IMR-90 (cell line): ENCODE results near the gene MAP7D1. TPM values are rescaled to one million over a fixed set of nuclear protein-coding genes. Genes with fewer than 3 reads are reported as not detected.

Source experiments
- ATAC-seq: fragments of 200-7000 bp; cut with Tn5 transposase; 2 replicates; pipeline ENCODE4 v1.9.1; 2020; ENCODE audit warnings: low read depth, mild to moderate bottlenecking, moderate library complexity
- BruUV-seq: library from RNA; stranded (reverse); fragments of 400-500 nt; replicated peaks from 2 replicates; lab custom pipeline; 2021; lab: Mats Ljungman, UMichigan
- CTCF ChIA-PET: fragments of 300-600 bp; formaldehyde crosslinking; extraction: SDS; loops from one replicate; lab custom pipeline; 2021; ENCODE audit warnings: antibody characterized with exemption; lab: Yijun Ruan, JAX
- POLR2A ChIA-PET: fragments of 300-600 bp; sonication (Branson Sonifier 250); formaldehyde crosslinking; loops from one replicate; lab custom pipeline; 2022; ENCODE audit warnings: antibody characterized with exemption; ENCODE audit not compliant: unreplicated experiment; lab: Charles Lee
- DNase-seq: peaks from one replicate; pipeline ENCODE4 v3.0.0; 2013
- H2AFZ ChIP-seq: replicated peaks from 2 replicates; pipeline ENCODE3; 2013; ENCODE audit warnings: low read length, mild to moderate bottlenecking; ENCODE audit not compliant: poor library complexity
- H2AK5ac ChIP-seq: 2 replicates; pipeline ENCODE4 v1.6.1; 2013; ENCODE audit warnings: low read depth, low read length, inconsistent platforms
- H2AK9ac ChIP-seq: replicated peaks from 2 replicates; pipeline ENCODE3; 2013; ENCODE audit warnings: mild to moderate bottlenecking, low read depth, low read length, moderate library complexity; ENCODE audit not compliant: poor library complexity
- H2BK120ac ChIP-seq: 2 replicates; pipeline ENCODE4 v1.6.1; 2013; ENCODE audit warnings: low read depth, low read length, inconsistent platforms
- H2BK15ac ChIP-seq: 3 replicates; pipeline ENCODE4 v1.6.1; 2013; ENCODE audit warnings: low read depth, low read length, inconsistent platforms
- H2BK20ac ChIP-seq: 2 replicates; pipeline ENCODE4 v1.6.1; 2013; ENCODE audit warnings: low read depth, mild to moderate bottlenecking, inconsistent platforms, low read length, moderate library complexity
- H2BK5ac ChIP-seq: 2 replicates; pipeline ENCODE4 v1.6.1; 2013; ENCODE audit warnings: mild to moderate bottlenecking, low read depth, low read length, inconsistent platforms; ENCODE audit not compliant: poor library complexity, severe bottlenecking
- H3K14ac ChIP-seq: replicated peaks from 2 replicates; pipeline ENCODE4 v1.6.1; 2013; ENCODE audit warnings: low read depth, low read length, inconsistent platforms
- H3K18ac ChIP-seq: 2 replicates; pipeline ENCODE4 v1.6.1; 2013; ENCODE audit warnings: low read depth, low read length, control low read depth
- H3K23ac ChIP-seq: 2 replicates; pipeline ENCODE4 v1.6.1; 2013; ENCODE audit warnings: low read depth, low read length, inconsistent platforms
- H3K27ac ChIP-seq: 2 replicates; pipeline ENCODE4 v1.5.1; 2013; ENCODE audit warnings: mild to moderate bottlenecking, control low read depth, low read length; ENCODE audit not compliant: insufficient read depth
- H3K27me3 ChIP-seq: 2 replicates; pipeline ENCODE4 v1.6.1; 2013; ENCODE audit warnings: low read length; ENCODE audit not compliant: control insufficient read depth, insufficient read depth
- H3K36me3 ChIP-seq: 2 replicates; pipeline ENCODE4 v1.6.1; 2013; ENCODE audit warnings: low read length, mixed read lengths; ENCODE audit not compliant: control insufficient read depth, insufficient read depth
- H3K4ac ChIP-seq: 2 replicates; pipeline ENCODE4 v1.6.1; 2013; ENCODE audit warnings: low read depth, low read length, inconsistent platforms
- H3K4me1 ChIP-seq: 2 replicates; pipeline ENCODE4 v1.6.1; 2013; ENCODE audit warnings: low read length, mixed read lengths; ENCODE audit not compliant: control insufficient read depth, insufficient read depth
- H3K4me2 ChIP-seq: 2 replicates; pipeline ENCODE4 v1.6.1; 2013; ENCODE audit warnings: low read depth, mild to moderate bottlenecking, control low read depth, low read length, moderate library complexity
- H3K4me3 ChIP-seq: 2 replicates; pipeline ENCODE4 v1.5.1; 2013; ENCODE audit warnings: low read depth, mild to moderate bottlenecking, control low read depth, low read length, moderate library complexity; ENCODE audit not compliant: insufficient read depth
- H3K56ac ChIP-seq: 2 replicates; pipeline ENCODE4 v1.6.1; 2013; ENCODE audit warnings: low read length, inconsistent platforms; ENCODE audit not compliant: insufficient read depth; ENCODE audit errors: extremely low read depth
- H3K79me1 ChIP-seq, 2 experiments: 2 replicates each; pipeline ENCODE4 v1.6.1; 2013; ENCODE audit warnings: low read length in 2 of 2, inconsistent platforms in 1 of 2, low read depth in 1 of 2
- H3K9ac ChIP-seq: 2 replicates; pipeline ENCODE4 v1.6.1; 2013; ENCODE audit warnings: low read depth, low read length, control low read depth
- H3K9me1 ChIP-seq: 2 replicates; pipeline ENCODE4 v1.6.1; 2013; ENCODE audit warnings: low read length, inconsistent platforms; ENCODE audit not compliant: insufficient read depth
- H3K9me3 ChIP-seq: 2 replicates; pipeline ENCODE4 v1.6.1; 2013; ENCODE audit warnings: low read length; ENCODE audit not compliant: control insufficient read depth, insufficient read depth
- H4K20me1 ChIP-seq: 2 replicates; pipeline ENCODE4 v1.6.1; 2013; ENCODE audit warnings: low read length, inconsistent platforms; ENCODE audit not compliant: insufficient read depth
- H4K5ac ChIP-seq: 2 replicates; pipeline ENCODE4 v1.6.1; 2013; ENCODE audit warnings: mild to moderate bottlenecking, low read depth, low read length, control low read depth
- H4K8ac ChIP-seq, 2 experiments: 2 replicates each; pipeline ENCODE4 v1.6.1; 2013; ENCODE audit warnings: low read depth in 2 of 2, low read length in 2 of 2, control low read depth in 1 of 2, inconsistent platforms in 1 of 2
- H4K91ac ChIP-seq: 2 replicates; pipeline ENCODE4 v1.6.1; 2013; ENCODE audit warnings: low read depth, low read length, inconsistent platforms; ENCODE audit not compliant: insufficient read depth
- BHLHE40 ChIP-seq: fragments of 150-350 bp; IDR thresholded peaks from 2 replicates; pipeline ENCODE4 v1.6.1; 2016; ENCODE audit warnings: mild to moderate bottlenecking, low read depth, low read length
- CHD1 ChIP-seq: IDR thresholded peaks from 2 replicates; pipeline ENCODE4 v1.6.1; 2012; ENCODE audit warnings: low read depth, low read length, improper control_type of control experiment
- CTCF ChIP-seq: conservative IDR thresholded peaks from 2 replicates; pipeline ENCODE4 v1.5.1; 2012; ENCODE audit warnings: mild to moderate bottlenecking, low read depth, low read length, improper control_type of control experiment
- ELK1 ChIP-seq: fragments of 150-350 bp; IDR thresholded peaks from 2 replicates; pipeline ENCODE4 v1.6.1; 2016; ENCODE audit warnings: low read depth, mild to moderate bottlenecking, low read length, moderate library complexity, borderline replicate concordance
- FOS ChIP-seq: fragments of 150-350 bp; IDR thresholded peaks from 2 replicates; pipeline ENCODE4 v1.6.1; 2016; ENCODE audit warnings: low read depth, low read length
- MXI1 ChIP-seq: IDR thresholded peaks from 2 replicates; pipeline ENCODE4 v1.6.1; 2012; ENCODE audit warnings: low read depth, mild to moderate bottlenecking, low read length, moderate library complexity, borderline replicate concordance
- NFE2L2 ChIP-seq: fragments of 150-350 bp; IDR thresholded peaks from 2 replicates; pipeline ENCODE4 v1.6.1; 2016; ENCODE audit warnings: low read depth, mild to moderate bottlenecking, low read length
- POLR2A ChIP-seq: IDR thresholded peaks from 2 replicates; pipeline ENCODE4 v1.6.1; 2012; ENCODE audit warnings: mild to moderate bottlenecking, low read depth, low read length
- RAD21 ChIP-seq: IDR thresholded peaks from 2 replicates; pipeline ENCODE4 v1.6.1; 2012; ENCODE audit warnings: low read length, improper control_type of control experiment
- RFX5 ChIP-seq: IDR thresholded peaks from 2 replicates; pipeline ENCODE4 v1.8.0; 2012; ENCODE audit warnings: low read depth, mild to moderate bottlenecking, low read length, moderate library complexity
- SMC3 ChIP-seq: fragments of 150-350 bp; IDR thresholded peaks from 2 replicates; pipeline ENCODE4 v1.6.1; 2016; ENCODE audit warnings: low read depth, mild to moderate bottlenecking, antibody characterized with exemption, low read length, moderate library complexity
- WGBS, 2 experiments: methylation state at CpG; one replicate each; pipeline versions ENCODE4 v1.1.5 to v1.1.7; 2013; ENCODE audit warnings: missing lambda C conversion rate in 2 of 2; ENCODE audit not compliant: insufficient read length in 1 of 2; ENCODE audit errors: extremely low coverage in 2 of 2; 5-methylcytosine and 5-hydroxymethylcytosine counted together
- dilution Hi-C: fragments of 300-500 bp; cut with HindIII; formaldehyde crosslinking; loops from one replicate; pipeline ENCODE4 v1.14.3; 2018; ENCODE audit warnings: low sequenced_read_pairs; ENCODE audit not compliant: unreplicated experiment
- in situ Hi-C: fragments of 300-500 bp; cut with MboI; formaldehyde crosslinking; loops from 3 replicates; pipeline ENCODE4 v1.14.3; 2019; ENCODE audit warnings: low sequenced_read_pairs, inconsistent platforms, mixed read lengths
- intact Hi-C: fragments of 100-400 bp; cut with micrococcal nuclease; formaldehyde crosslinking; loops from 2 replicates; pipeline ENCODE4 v1.10.0; 2022
- polyA plus RNA-seq, 3 experiments: library from polyadenylated mRNA; depleted of rRNA; stranded (reverse); fragments of >200 nt; gene quantifications; 2 replicates each; pipeline ENCODE4 v1.2.3, GENCODE V29; 2012; ENCODE audit warnings: low replicate concordance in 1 of 3
- total RNA-seq: library from RNA; depleted of rRNA; stranded (reverse); fragments of >200 nt; gene quantifications from 2 replicates; pipeline ENCODE4 v1.2.3, GENCODE V29; 2012

Gene MAP7D1
- total and polyA plus RNA-seq, 2 of the 4 experiments (the other 2 are of a cell fraction), result 32.3 to 81.9 TPM

- H2AK9ac ChIP-seq, result peak overlapping the region; percentile 74
- H4K8ac ChIP-seq, result peak overlapping the region in 1 of 2 experiments; percentile 59; a peak in 1 of 4 replicates
- H4K20me1 ChIP-seq, result no peaks in the 10 kb centered on the region
- H3K18ac ChIP-seq, result no peak overlapping the region
- ChIA-PET CTCF (interaction anchor here (0.5 to 4.7 kb wide), 17 partner anchors 12 to 202 kb away, joined by 3 to 21 read pairs (median 4); partner anchors contain the start of gene TRAPPC3), POLR2A (no interaction called here)
- peaks cover 17% of the 10 kb centered on the region for H3K36me3 ChIP-seq
- peaks cover 26% of the 10 kb centered on the region for H3K4me1 ChIP-seq
- H3K14ac ChIP-seq, result 0 out of 2 replicates have a peak overlapping the region, but pooled peaks have one; percentile 28
- dilution Hi-C loops (no loop called here), in situ Hi-C loops (no loop called here), intact Hi-C loops (loop anchor here (1.0 kb wide), 1 partner anchor 35 kb away; no protein-coding TSS in a partner anchor)
- peaks cover 35% of the 10 kb centered on the region for H3K9me1 ChIP-seq
- no peak overlapping the region for H4K5ac ChIP-seq
- peak overlapping the region; percentile 57; the same call in 1 of the 2 replicates for H2BK20ac ChIP-seq
- peak overlapping the region; percentile 44; the same call in 1 of the 2 replicates for H2BK120ac ChIP-seq
- H2BK15ac ChIP-seq, result 0 out of 3 replicates have a peak overlapping the region, but pooled peaks have one; percentile 54
- 0% methylated on average over 1 of the region's 7 CpGs; no CpG with 5 or more reads in 1 of the 2 experiments for WGBS, 2 experiments
- H3K9me3 ChIP-seq, result no peaks in the 10 kb centered on the region
- H3K27ac ChIP-seq, result no peak overlapping the region
- peak overlapping the region; percentile 85 for H3K4ac ChIP-seq
- no peak overlapping the region for H3K56ac ChIP-seq
- H2AFZ ChIP-seq, result peak overlapping the region; percentile 70
- peak overlapping the region; percentile 74 for H2AK5ac ChIP-seq
- ATAC-seq (peak; percentile 40), DNase-seq (peak; percentile 38)
- H3K4me3 ChIP-seq, result no peak overlapping the region
- no peak for TF ChIP-seq NFE2L2
- TF ChIP-seq CTCF, result peak; percentile 64
- no peak for TF ChIP-seq MXI1
- no peak for TF ChIP-seq CHD1
- peak; percentile 65 for TF ChIP-seq SMC3
- no peak for TF ChIP-seq RFX5
- TF ChIP-seq FOS, result no peak
- no peak for TF ChIP-seq BHLHE40
- TF ChIP-seq ELK1, result no peak
- TF ChIP-seq RAD21, result peak; percentile 76
- no peak for TF ChIP-seq POLR2A
- peaks cover 11 to 34% of the 10 kb centered on the region in 2 experiments; a peak in 3 of 4 replicates for H3K79me1 ChIP-seq
- no peak overlapping the region for H3K9ac ChIP-seq
- H4K91ac ChIP-seq, result no peak overlapping the region; the same call in 1 of the 2 replicates
- H3K27me3 ChIP-seq, result no peaks in the 10 kb centered on the region
- no peak overlapping the region for H2BK5ac ChIP-seq
- H3K23ac ChIP-seq, result no peak overlapping the region
- BruUV-seq, result no TSS peak
- H3K4me2 ChIP-seq, result no peak overlapping the region
Observed at GRCh38 chr1:36134505-36135329, 21.2 kb upstream of the MAP7D1 start.
